HG03045 (cell line): Measurements from ENCODE around the gene PNLIP.

Experiments used
- ATAC-seq: cut with Tn5 transposase; IDR thresholded peaks from one replicate; pipeline ENCODE4 v1.9.1; 2021; ENCODE audit warnings: mild to moderate bottlenecking, moderate library complexity; ENCODE audit not compliant: unreplicated experiment

PNLIP gene

DNA sequence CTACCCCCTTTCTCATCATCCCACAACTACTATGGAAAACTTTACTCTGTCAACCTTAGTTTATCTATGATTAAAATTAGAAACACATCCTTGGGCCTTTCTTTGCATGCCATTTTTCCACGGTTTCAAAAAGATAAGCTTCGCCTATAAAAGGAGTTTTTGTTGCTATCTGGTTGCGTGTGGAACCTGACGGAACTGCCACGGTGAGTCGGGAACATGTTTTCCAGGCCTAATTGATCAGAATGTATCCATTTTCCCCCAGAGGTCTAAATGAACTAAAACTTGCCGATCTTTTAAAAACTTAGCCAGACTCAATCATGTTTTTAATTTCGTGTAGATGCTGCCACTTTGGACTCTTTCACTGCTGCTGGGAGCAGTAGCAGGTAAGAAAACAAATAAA lies at the start of gene PNLIP:
Gene PNLIP, plus strand, starts transcription at position 176 of the 400 bp plus-strand sequence. Its CDS starts 162 bp downstream, at position 338.
- ATAC-seq: no peak

DNA sequence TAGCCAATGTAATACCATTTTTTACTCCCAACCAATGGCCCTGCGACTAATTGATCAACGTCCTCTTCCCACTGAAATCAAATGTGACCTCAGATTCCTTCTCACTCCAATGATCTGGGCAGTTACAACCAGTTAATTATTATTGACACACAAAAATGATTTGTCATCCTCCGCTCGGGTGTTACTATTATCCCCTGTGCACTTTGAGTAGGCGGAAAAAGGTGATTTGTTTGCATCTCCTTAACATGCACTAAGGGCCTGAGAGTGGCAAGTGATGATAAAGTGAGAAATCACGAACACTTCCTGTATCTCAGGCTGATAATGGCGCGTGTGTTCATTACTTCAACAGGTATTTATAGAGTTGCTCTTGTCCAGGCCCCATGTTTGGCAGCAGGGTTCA lies 40.9 kb upstream of the PNLIP start:
- ATAC-seq: no peak

DNA sequence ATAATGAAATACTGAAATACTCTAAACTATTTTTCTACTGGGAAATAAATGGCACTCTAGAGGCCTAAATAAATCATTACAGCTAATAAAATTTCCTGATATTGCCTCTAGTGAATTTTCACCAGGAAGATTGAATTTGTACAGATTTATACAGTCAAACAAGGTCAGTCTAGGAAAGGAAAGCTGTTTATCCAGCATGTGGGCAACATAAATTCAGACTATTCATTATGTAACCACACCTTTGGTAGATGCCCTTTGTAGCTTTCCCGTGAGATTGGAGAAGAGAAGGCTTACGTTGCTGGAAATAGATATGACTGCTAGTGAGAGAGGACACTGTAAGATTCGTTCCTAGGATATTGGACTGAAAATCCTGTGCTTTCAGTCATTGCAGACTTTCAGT lies 35.2 kb upstream of the PNLIP start:
- no peak for ATAC-seq

DNA sequence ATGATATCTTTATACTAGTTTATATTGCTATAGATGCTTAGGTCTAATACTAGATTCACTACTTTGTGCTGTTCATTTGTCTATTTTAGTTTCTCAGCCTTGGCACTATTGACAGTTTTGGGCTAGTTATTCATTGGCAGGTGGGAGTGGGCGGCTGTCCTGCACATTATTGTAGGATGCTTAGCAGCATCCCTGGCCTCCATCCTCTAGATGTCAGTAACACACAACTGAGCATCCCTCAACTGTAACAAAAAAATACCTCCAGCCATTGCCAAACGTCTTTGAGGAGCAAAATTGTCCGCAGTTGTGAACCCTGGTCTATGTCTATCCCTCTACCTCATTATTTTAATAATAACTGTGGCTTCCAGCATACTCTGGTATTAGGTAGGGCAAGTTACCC lies 34.4 kb upstream of the PNLIP start:
- ATAC-seq: no peak

DNA sequence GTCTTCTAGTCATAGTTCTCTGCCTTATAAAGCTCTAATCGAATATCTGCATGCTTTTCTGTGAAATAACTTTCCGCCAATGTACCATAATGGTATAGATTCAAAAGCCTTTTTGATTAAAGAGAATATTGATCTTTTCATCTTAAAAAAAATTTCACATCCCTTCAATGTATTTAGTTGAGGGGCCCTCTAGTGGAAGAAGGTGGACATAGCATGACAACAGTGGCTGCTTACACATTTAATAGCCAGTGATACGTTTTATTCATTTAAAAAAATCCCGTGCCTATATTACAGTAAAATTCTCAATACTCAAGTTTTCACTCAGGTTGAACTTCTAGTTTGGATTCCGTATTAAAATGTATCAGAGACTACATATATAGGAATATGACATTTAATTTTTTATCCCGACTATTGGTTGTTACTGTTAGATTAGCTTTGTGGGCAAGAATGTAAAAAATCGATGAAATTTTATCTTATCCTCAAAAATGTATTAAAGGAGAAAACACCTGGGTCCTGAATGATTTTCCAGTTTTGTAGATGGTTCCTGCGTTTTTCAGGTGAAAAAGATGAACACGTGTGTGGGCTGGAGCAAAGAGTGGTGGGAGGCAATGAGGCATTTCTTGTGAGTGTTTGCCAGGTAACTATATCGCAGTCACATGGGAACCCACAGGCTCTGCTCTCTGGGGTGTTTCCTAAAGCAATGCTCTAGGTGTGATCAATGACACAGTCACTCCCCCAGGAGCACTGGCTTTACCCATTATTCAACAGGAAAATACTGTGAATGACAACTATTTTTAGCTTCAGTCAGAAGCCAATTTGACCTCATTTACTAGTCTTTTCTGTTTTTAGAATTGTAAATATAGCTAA lies 24.1 kb upstream of the PNLIP start:
- ATAC-seq: no peak

DNA sequence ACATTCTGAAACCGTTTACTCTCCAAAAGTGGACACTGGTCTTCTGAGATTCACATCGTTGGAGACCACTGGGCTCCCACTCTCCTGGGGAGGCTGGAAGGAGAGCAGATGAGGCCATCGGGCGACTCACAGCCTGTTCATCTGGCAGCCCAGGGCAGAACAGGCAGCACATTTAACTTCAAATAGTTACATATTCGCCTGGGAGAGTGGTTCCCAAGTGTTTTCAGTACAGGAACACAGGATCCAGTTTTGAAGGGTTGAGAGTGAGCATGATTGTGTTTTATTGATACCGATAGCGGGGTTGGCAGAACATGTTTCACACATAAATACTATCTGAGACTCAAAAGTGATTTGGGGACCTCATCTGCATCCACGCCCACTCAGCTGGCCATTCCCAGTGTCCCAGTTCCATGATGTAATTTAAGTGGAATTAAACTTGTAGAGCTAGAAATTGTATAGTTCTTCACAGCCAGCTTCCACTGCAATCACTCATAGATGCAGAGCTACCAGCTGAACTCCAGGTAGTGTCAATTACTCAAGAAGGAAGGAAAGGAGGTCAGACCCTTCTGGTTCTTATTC lies 22.8 kb upstream of the PNLIP start:
- ATAC-seq: no peak

DNA sequence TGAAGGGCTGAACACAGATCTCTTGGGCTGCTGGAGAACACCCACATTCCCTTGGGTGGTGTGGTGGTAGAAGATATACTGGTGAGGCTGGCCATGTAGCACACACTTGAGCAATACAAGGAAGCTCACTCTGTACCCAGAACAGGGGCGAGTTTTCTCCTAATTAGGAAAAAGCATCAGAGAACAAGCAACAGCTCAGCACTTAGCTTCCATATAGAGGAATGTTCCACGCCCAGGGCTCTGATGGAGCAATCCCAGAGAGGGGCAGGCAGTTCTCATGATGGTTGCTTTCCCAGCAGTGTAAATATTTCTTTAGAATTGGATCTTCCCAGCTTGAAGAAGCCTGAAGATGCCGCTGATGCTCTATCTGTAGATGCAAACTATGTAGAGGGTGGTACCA lies 21.0 kb upstream of the PNLIP start:
- no peak for ATAC-seq

DNA sequence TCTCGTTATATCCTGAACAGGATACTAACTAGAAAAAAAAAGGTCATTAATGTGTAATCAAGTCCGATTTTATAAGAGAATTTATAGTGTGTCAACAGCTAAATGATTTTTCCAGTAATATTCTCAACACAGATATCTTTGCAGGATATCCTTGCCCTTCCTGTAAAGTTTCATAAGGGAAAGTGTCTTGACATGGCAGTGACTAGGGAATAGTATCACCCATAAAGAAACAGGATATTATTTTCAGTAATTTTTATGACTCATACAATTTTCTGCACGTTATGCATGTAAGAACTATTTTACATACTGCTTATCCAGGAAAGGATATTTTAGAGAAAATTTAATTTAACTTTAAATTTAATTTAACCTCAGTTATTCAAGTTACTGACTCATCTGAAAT lies 19.5 kb upstream of the PNLIP start:
- ATAC-seq: no peak

DNA sequence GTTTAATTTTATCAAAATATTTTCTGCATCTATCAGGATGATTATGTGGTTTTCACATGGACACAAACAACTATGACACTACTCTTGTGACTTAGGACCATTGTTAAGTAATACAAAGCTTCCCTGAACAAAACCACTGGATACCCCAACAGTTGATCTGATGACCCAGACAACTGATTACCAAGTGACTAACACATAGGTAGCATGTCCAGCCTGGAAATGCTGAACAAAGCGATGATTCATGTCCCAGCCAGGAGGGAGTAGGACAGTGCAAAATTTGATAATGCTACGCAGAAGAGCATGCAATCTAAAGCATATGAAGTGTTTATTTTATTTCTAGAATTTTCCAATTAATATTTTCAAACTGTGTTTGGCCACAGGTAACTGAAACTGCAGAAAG lies 8.9 kb upstream of the PNLIP start:
- no peak for ATAC-seq

DNA sequence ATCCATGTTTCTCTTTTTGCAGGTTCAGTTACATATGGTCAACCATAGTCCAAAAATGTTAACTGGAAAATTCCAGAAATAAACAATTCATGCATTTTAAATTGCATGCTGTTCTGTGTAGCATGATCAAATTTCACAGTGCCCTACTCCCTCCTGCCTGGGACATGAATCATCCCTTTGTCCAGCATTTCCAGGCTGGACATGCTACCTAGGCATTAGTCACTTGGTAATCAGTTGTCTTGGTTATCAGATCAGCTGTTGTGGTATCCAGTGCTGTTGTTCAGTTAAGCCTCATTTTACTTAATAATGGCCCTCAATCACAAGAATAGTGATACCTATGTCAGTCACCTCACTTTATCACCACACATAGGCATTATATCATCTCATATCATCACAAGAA lies 7.3 kb upstream of the PNLIP start:
- ATAC-seq: no peak

DNA sequence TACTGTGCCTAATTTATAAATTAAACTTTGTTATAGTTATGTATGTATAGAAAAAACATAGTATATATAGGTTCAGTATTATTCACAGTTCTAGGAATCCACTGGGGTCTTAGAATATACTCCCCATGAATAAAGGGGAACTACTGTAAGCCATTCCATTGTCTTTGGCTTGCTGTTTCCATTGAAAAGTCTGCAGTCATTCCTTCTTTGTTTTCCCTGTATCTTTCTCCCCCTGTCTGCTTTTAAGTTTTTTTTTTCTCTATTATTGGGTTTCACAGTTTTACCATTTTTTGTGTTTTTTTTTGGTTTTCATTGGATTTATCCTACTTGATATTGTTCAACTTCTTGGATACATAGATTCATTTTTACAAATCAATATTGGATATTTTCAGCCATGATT lies 6.7 kb upstream of the PNLIP start:
- ATAC-seq: no peak

DNA sequence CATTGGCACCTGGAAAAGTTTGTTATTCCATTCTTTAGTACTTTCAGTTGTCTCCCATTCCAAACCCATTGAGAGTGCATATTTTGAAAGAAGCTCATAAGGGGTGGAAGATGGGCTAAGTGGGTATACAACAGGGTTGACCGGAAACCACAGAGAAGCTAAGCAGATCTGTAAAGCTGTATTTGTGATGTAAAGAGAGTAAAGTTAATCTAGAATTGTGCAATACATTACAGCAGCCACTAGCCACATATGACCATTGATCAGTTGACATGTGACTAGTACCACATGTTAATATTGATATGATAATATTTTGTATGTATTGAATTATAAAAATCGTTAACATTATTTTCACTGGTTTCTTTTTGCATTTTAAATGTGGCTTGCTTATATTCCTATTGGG lies 4.9 kb upstream of the PNLIP start:
- no peak for ATAC-seq

DNA sequence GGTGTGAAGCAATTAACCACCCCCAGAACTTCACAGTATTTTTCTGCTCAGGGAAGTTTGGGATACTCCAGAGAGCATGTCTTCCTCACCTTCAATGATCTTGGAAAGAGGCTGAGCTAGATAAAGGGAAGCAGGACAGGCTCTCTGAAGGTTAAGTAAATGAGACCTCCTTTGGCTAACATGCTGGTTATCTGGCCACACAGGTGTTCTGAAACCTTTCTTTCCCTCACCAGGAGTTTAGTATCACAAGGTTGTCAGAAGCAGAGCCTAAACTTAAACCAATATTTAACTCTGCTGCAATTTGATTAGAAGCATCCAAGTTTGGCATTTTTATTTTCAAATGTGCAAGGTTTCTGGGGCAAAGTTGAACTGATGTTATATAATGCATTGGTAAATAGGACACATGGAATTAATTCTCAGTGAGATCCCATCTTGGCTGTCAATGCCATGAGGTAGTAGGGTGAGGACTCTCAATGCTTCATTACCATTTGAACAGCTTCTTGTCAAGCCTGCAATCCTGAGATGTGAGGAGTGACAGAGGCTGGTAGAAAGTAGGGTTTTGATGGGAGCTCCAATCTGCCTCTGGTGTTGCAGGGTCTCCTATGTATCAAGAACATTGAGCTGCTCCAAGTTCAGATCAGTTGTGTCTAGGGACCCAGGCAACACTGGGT lies 3.6 kb upstream of the PNLIP start:
- ATAC-seq: no peak

DNA sequence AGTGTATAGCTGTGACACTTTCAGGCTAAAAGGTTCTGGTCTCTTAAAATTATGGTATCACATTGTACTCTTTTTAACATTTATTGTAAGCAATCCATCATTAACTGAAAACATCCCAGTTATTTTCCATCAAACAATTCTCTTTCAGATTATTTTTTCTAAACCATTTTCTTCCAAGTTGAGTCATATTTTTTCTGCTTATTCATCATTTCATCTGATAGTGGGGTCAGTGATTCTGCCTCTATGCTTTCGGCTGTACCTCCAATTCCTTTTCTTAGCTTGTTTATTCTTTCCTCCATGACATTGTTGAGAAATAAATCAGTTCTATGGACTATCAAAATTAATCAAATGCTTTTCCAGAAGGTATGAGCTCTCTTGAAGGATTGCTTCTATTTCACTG lies 609 bp upstream of the PNLIP start:
- no peak for ATAC-seq

DNA sequence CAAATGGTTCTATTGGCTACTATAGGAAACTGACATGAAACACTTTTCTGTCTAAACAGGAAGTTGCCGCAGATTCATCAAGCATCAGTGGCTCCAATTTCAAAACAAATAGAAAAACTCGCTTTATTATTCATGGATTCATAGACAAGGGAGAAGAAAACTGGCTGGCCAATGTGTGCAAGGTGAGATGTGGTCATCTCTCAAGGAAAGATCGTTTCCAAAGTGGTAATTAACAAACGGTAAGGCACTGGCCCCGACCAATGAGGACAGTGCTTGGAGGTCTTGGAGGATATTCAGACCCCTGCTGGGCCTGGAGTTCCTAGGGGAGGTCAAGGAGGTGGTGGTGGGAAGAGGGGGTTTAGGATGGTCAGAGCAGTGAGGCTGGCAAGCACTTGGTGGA lies 2.6 kb downstream of the PNLIP start:
- ATAC-seq: no peak

DNA sequence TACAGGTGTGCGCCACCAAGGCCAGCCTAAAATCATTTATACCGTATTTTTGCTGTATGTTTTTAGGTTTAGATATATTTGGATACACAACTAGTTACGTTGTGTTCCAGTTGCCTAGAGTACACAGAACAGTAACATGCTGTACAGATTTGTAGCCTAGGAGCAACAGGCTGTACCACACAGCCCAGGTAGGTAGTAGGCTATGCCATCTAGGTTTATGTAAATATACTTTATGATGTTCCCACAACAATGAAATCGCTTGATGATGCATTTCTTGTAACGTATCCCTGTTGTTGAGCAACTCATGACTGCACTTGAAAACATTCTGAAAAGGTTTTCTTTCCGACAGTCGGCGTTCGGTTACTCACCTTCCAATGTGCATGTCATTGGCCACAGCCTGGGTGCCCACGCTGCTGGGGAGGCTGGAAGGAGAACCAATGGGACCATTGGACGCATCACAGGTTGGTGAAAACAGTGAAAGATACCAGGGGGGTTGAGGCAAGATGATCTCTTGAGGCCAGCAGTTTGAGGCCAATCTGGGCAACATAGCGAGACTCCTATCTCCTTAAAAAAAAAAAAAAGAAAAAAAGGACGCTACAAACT lies 7.7 kb downstream of the PNLIP start:
- ATAC-seq: no peak

DNA sequence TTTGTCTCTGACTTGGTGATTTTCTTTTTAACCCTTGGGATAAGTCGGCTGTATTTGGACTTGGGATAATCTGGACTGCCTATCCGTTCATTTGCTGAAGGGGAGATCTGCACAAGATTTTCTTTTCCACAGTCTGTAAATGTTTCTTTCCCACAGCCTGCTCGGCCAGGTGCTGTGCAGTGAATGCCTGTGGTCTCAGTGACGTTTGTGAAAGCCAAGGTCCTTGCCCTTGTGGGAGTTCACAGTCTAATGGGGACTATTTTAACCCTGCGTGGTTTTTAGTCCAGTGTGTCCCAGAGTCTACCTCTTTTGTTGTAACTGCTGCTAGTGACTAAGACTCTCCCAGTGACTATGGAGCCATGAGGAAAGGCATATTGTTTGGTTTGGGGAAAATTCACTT lies 8.9 kb downstream of the PNLIP start:
- ATAC-seq: no peak

DNA sequence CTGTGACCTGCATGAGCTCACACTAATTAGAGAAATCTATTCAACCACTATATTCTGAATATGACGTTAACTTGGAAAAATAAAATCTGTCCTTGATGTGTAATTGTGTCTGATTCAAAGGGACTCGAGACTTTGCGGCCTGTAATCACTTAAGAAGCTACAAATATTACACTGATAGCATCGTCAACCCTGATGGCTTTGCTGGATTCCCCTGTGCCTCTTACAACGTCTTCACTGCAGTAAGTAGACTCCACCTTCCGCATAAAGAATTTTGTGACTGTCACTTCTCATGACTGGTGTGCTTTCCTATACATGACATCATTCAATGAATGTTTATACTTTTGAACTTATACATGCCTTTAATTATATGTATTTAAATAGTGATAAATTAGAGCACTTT lies 10.1 kb downstream of the PNLIP start:
- ATAC-seq: no peak

DNA sequence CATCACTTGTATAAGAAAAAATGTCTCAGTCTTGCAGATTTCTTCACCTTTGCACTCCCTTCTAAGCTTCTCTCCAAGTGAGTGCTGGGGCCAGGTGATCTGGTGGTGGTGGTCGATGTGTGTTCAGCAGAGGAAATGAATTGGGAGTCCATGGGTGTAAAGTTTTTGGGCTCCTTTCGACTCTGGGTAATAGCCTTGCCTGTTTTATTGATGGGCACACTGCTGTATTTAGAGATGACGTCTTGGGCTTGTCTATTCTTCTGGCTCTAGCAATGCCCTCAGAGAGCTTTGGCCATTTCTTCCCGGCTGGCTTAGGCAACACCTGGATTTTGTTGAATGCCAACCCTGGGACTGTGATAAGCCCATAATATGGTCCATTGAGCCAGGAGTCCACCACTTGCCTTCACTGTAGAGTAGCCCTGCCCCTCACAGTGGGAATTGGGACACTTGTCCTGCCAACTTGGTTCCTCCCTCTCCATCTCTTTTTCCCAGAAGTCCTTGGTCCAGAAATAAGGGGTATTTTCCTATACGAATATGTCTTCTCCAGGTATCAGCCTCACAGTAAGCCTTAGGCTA lies 11.7 kb downstream of the PNLIP start:
- ATAC-seq: no peak

DNA sequence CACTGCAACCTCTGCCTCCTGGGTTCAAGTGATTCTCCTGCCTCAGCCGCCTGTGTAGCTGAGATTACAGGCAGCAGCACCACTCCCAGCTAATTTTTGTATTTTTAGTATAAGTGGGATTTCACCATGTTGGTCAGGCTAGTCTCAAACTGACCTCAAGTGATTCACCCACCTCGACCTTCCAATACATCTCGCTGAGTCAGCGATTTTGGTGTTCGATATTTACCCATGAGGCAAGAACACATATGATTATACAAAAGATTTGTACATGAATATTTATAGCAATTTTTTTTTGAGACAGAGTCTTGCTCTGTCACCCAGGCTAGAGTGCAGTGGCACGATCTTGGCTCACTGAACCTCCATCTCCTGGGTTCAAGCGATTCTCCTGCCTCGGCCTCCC lies 19.8 kb downstream of the PNLIP start:
- no peak for ATAC-seq

DNA sequence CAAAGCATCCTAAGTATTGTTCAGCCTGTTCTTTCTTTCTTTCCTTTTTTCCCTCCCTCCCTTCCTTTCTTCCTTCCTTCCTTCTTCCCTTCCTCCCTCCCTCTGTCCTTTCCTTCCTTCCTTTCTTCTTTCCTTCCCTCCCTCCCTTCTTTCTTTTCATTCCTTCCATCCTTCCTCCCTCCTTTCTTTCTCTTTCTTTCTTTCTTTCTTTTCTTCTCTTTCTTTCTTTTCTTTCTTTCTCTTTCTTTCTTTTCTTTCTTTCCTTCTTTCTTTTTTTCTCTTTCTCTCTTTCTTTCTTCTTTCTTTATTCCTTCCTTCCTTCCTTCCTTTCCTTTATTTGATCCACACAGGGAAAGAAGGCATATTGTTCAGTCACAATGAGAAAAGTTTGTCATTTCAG lies 21.2 kb downstream of the PNLIP start:
- ATAC-seq: no peak
